AG09309 (cell line): ENCODE measurements around the gene THAP7.
"Not testable (repeated sequence)": the region's sequence is repeated elsewhere in the genome, so short reads cannot be mapped to it uniquely, and the experiment has no call there.

Experiments used
- DNase-seq: peaks from one replicate; pipeline ENCODE4 v3.0.0-alpha.2; 2010; ENCODE audit warnings: low read depth
- H3K4me3 ChIP-seq: 2 replicates; pipeline ENCODE4 v1.5.1; 2011; ENCODE audit warnings: mild to moderate bottlenecking, low read depth, low read length, moderate library complexity; ENCODE audit not compliant: control insufficient read depth
- TF ChIP-seq, protein P1 (sequence below): IDR thresholded peaks from 2 replicates; pipeline ENCODE4 v1.5.1; 2011; ENCODE audit warnings: mild to moderate bottlenecking, low read depth, low read length, inconsistent platforms; ENCODE audit not compliant: insufficient read depth, control insufficient read depth; ENCODE audit errors: missing control alignments

THAP7 gene, protein sequence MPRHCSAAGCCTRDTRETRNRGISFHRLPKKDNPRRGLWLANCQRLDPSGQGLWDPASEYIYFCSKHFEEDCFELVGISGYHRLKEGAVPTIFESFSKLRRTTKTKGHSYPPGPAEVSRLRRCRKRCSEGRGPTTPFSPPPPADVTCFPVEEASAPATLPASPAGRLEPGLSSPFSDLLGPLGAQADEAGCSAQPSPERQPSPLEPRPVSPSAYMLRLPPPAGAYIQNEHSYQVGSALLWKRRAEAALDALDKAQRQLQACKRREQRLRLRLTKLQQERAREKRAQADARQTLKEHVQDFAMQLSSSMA

DNA sequence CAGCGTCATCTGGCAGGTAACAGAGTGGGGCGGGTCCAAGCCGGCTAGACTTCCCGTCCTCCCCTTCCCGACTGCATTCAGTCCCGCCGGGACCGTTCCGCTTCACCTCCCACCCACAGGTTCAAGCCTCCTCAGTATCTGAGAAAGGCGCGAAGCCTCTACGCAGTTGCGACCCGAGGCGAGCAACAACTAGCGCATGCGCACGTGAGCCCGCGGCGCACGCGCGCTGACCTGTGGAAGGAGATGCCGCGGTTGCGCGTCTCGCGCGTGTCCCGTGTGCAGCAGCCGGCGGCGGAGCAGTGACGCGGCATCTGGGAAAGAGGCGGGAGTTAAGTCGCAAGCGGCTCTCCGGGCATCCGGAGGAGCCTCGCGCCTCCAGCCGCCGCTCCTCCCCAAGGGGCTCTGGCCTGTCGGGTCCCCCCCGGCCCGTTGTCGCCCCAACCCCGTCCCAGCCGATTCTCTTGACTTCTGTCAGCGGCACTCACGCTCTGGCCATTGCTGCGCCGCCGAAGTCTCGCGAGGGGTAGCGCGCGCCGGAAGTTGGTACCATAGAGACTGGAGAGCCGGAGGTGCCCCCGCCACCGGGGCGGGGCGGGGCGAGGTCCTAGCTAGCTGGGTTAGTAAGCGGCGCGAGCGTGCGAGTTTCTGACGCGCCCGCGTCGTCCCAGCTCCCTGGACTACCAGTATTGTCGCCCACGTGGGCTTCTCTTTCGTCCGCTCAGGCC, at the start of gene THAP7:
THAP7 (minus strand) TSS at position 518 of the 725 bp plus-strand sequence; CDS start at position 311, 207 bp downstream.
- H3K4me3 ChIP-seq: peak within 1 kb of the TSS; percentile 92
- peak; percentile 70 for DNase-seq
- TF ChIP-seq, protein P1, sequence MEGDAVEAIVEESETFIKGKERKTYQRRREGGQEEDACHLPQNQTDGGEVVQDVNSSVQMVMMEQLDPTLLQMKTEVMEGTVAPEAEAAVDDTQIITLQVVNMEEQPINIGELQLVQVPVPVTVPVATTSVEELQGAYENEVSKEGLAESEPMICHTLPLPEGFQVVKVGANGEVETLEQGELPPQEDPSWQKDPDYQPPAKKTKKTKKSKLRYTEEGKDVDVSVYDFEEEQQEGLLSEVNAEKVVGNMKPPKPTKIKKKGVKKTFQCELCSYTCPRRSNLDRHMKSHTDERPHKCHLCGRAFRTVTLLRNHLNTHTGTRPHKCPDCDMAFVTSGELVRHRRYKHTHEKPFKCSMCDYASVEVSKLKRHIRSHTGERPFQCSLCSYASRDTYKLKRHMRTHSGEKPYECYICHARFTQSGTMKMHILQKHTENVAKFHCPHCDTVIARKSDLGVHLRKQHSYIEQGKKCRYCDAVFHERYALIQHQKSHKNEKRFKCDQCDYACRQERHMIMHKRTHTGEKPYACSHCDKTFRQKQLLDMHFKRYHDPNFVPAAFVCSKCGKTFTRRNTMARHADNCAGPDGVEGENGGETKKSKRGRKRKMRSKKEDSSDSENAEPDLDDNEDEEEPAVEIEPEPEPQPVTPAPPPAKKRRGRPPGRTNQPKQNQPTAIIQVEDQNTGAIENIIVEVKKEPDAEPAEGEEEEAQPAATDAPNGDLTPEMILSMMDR: no peak

DNA sequence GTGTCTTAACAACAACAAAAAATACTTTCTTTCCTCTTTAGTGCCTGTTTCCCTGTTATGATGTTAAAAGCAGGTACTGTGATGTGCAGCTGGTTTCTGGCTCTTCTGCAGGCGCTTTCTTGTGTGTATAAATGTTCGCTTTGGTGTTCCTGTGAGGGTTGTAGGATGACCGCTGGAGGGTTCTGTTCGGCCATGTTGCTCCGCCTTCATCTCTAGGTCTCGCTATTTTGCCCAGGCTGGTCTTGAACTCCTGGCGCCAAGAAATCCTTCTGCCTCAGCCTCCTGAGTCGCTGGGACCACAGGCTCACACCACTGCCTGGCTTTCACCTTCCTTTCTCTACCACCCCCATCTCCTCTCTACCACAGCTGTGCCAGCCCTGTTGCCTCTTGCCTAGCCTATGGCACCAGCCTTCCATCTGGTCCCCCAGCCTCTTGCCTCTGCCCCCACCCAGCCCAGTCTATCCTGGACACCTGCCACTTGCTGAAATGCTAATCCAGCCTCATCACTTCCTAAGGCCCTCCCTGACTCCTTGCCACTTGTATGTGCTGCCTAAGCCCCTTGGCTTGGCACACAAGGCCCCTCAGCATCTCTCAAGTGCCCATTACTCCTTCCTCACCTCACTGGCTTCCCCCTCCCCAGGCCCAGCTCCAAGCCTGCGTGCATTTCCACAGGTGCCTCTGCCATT, 49.4 kb upstream of the THAP7 start:
- H3K4me3 ChIP-seq: no peak overlapping the region
- TF ChIP-seq, protein P1: no peak
- no peak for DNase-seq

DNA sequence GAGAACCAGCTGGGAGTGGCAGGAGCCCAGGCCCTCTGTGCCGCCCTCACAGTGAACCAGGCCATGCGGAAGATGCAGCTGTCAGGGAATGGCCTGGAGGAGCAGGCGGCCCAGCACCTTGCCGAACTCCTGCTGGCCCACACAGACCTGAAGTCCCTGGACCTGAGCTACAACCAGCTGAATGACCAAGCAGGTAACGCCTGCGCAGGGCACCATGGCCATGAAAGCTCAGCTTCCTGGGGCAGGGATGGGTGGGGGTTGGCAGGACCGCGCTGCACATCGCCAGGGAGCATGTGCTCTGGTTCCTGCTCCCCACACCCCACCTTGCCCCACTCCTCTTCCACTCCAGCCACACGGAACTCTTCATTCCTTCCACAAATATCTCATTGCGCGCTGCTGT, 47.0 kb upstream of the THAP7 start:
- not testable (repeated sequence) for H3K4me3 ChIP-seq, DNase-seq

DNA sequence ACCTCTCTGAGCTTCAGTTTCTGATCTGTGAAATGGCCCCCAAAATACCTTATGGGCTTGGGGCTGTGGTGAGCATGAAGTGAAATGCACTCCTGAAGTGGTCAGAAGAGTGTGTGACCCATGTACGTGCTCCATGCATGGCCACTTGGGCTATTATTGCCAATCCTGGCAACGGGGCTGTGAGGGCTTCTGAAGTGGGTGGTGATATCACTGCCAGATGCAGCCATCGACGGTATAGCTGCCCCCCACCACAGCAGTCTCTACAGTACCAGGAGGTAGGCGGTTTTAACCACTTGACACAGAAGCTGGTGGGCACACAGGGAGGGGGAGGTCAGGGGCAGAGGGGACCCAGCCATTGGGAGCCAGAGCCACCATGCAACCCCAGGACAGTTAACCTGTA, 46.5 kb upstream of the THAP7 start:
- not testable (repeated sequence) for H3K4me3 ChIP-seq, DNase-seq

DNA sequence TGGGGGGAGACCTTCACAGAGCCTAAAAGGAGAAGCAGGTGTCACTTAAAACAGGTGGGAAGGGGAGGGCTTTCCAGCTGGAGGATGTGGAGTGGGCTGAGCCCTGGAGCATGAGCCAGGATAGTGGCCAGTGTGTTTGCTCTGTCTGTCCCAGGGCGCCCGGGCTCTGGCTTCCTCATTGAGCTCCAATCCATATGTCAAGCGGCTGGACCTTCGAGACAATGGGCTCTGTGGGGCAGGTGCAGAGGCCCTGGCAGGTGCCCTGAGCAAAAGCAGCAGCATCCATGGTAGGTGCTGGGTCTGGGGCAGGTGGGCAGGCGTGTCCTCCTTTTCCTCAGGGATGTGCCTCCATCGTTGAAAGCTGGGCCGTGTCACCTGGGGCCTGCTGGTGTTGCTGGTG, 45.8 kb upstream of the THAP7 start:
- H3K4me3 ChIP-seq: no peak overlapping the region
- DNase-seq: no peak
- TF ChIP-seq, protein P1: no peak

DNA sequence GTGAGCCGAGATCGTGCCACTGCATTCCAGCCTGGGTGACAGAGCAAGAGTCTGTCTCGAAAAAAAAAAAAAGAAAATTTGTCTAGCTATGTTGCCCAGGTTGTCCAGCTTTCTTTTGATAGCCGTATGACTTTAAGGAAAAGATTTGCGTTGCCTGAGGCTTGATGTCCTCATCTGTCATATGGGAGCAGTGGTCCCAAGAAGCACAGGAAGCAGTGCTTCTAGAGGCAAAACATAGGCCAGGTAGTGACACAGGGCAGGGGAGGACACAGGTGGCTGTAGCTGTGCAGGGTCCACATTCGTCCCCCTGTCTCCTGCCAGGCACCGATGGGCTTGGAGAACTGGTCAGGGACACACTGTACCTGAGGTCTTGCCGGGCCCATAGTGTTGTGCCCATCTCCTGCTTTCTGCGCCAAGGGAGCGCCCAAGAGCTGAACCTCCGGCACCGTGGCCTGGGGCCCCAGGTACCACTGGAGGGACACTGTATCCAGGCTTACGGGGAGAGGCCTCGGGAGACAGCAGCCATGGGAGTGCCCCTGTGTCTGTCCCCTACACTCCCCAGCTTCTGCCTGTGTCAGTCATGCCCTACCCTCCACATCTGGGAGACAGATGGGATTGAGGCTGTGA, 45.2 kb upstream of the THAP7 start:
- DNase-seq: no peak
- H3K4me3 ChIP-seq: no peak overlapping the region
- TF ChIP-seq, protein P1: no peak

DNA sequence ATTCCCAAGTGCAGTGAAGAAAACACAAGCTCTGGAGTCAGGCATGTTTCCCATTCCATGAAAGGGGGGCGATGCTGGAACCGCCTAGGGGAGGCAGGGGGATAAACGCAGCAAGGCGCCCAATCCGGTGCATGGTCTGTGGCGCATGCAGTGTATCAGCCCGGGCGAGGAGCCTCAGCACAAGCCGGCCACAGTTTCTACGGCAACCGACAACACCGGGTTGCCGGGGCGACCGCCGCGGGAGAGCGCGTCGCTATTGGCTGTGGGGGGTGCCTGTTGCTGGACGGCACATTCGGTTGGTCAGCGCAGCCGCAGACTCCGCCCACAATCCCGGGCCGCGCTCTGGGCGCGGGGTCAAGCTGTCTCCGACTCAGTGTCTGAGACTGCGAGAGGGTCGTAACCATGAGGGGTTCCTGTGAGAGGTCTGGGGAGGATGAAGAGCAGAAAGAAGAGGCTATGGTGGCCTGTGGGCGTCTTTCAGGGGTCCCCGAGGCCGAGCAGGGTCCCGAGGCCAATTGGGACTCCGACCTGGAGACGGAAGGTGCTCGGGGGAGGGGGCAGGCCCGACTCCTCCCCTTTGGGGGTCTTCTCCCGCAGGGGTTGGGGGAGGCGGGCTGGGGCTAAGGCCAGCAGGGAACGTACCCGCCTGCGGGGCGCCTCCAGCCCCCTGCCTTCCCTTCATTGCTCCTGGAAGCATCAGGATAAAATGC, 43.8 kb upstream of the THAP7 start, which contains the start of gene LRRC74B:
LRRC74B (plus strand) TSS at position 362 of the 710 bp plus-strand sequence; CDS start at position 403, 41 bp downstream.
- peak within 1 kb of the TSS; percentile 63 for H3K4me3 ChIP-seq
- TF ChIP-seq, protein P1: no peak
- DNase-seq: peak; percentile 56
